Hematopoietic multipotent progenitor cell (in vitro differentiated cells): ENCODE data around the gene TWNK. TPM values are rescaled to one million over a fixed set of nuclear protein-coding genes. Genes with fewer than 3 reads are reported as not detected.

Experiments
- DNase-seq, 3 donors: peaks; one replicate each; pipeline ENCODE4 v3.0.0-alpha.2; 2011 to 2015; ENCODE audit warnings: low read depth in 2 of 3, low spot score in 2 of 3
- small RNA-seq: library from RNA; depleted of rRNA; stranded (forward); fragments of <200 nt; gene quantifications from one replicate; pipeline ENCODE3, GENCODE V24; 2012
- total RNA-seq: library from RNA; depleted of rRNA; stranded (reverse); fragments of >200 nt; gene quantifications from one replicate; pipeline ENCODE4 v1.2.3, GENCODE V29; 2012

TWNK gene
- total RNA-seq, 1 donor, result 13.2 TPM

DNA sequence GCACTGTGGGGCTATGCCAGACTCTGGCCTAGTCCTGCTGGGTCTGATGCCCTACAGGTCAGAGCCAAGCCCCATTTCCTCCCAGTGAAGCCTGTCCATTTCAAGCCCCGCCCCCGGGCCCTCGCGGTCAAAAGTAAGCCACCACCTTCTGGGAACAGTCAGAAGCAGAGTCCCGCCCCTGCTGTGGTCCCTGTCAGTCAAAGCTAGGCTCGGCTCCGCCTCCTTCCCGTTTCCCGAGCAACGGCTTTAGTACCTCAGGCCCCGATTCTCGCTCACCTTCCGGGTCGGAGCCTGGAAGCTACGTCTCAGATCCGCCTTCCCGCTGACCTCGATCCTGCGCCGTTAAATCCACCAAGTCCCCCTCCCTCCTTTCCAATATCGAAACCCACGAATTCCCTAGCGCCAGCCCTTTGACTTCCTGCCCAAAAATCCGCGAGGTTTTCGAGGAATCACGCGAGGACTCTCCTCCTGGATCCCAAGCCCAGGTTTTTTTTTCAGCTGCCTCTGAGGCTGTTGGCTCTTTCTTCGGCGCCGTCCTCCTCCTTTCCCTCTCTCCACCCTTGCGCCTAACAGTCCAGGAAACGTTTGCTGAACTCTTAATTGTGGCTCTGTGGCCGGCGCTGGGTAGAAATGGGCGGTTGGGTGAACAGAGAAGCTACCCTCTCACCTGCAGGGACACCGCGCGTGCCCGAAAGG lies 55.5 kb downstream of the TWNK start:
- peak in 2 of 3 donors; percentile 86 to 89 for DNase-seq

DNA sequence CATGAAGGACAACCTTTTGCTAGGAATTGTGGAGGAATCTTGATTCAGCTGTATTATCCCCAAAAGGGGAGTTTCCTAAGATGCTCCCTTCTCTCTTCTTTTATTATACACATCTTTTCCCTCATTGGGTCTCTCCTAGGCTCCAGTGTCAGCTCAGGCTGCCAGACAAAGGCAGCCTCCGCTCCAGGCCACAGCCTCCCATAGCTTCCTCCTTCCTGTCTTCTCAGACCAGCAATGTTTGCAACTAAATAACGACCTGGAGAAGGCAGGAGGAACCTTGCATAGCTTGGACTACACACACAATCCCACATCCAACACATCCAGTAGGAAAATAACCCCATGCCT lies 56.0 kb downstream of the TWNK start:
- no peak for DNase-seq

Small RNAs within 50 kb of the gene (small RNA-seq; reads per million reads assigned to genes)
- gene MIR608, result not detected

Other genes with a start within 250 kb of the TWNK start
- not detected for gene PAX2, start 242.0 kb upstream of the TWNK start, total RNA-seq
- gene SLF2, start 74.6 kb upstream of the TWNK start, total RNA-seq, result 9.2 TPM
- gene SEMA4G, start 18.0 kb upstream of the TWNK start, total RNA-seq, result 0.54 TPM
- 81.6 TPM for gene MRPL43, start within 50 bp of the TWNK start, total RNA-seq
- gene LZTS2, start 12.3 kb downstream of the TWNK start, total RNA-seq, result 41.2 TPM
- gene PDZD7, start 43.6 kb downstream of the TWNK start, total RNA-seq, result 1.3 TPM
- 123 TPM for gene SFXN3, start 43.7 kb downstream of the TWNK start, total RNA-seq
- gene KAZALD1, start 74.4 kb downstream of the TWNK start, total RNA-seq, result 5.9 TPM
- gene TLX1, start 143.8 kb downstream of the TWNK start, total RNA-seq, result not detected
- not detected for gene LBX1, start 241.9 kb downstream of the TWNK start, total RNA-seq